OCI-LY3 (cell line): ENCODE measurements around the gene HMGN3.

Experiments
- H2AFZ ChIP-seq: fragments of 200-600, 300-600 bp; shearing (Covaris generic); 2 replicates; pipeline ENCODE4 v1.6.0; 2014; ENCODE audit warnings: antibody characterized with exemption, low read depth, low read length
- H3K27ac ChIP-seq: fragments of 200-600, 300-600 bp; sonication (generic); 2 replicates; pipeline ENCODE4 v1.5.1; 2014; ENCODE audit warnings: mild to moderate bottlenecking, low read length, moderate library complexity, mixed read lengths
- H3K27me3 ChIP-seq: fragments of 200-600, 300-600 bp; sonication (generic); 2 replicates; pipeline ENCODE4 v1.6.1; 2014; ENCODE audit warnings: low read depth, low read length, mixed read lengths
- H3K36me3 ChIP-seq: fragments of 200-600, 300-600 bp; sonication (generic); replicated peaks from 2 replicates; pipeline ENCODE3; 2014; ENCODE audit warnings: low read depth, low read length, mixed read lengths
- H3K4me1 ChIP-seq: fragments of 300-600, 200-600 bp; sonication (generic); 2 replicates; pipeline ENCODE4 v1.6.1; 2014; ENCODE audit warnings: low read length, mixed read lengths
- H3K4me2 ChIP-seq: fragments of 200-600, 300-600 bp; sonication (generic); 2 replicates; pipeline ENCODE4 v1.6.1; 2014; ENCODE audit warnings: low read length, mixed read lengths
- H3K4me3 ChIP-seq: fragments of 300-600, 200-600 bp; sonication (generic); 2 replicates; pipeline ENCODE4 v1.5.1; 2014; ENCODE audit warnings: antibody characterized with exemption, mild to moderate bottlenecking, low read length, moderate library complexity
- H3K79me2 ChIP-seq: fragments of 300-600, 200-600 bp; shearing (Covaris generic); 2 replicates; pipeline ENCODE4 v1.6.1; 2014; ENCODE audit warnings: mild to moderate bottlenecking, low read length, mixed read lengths
- H3K9ac ChIP-seq: fragments of 300-600, 200-600 bp; shearing (Covaris generic); 2 replicates; pipeline ENCODE4 v1.6.0; 2014; ENCODE audit warnings: mild to moderate bottlenecking, low read length, moderate library complexity
- H3K9me3 ChIP-seq: fragments of 200-600, 300-600 bp; shearing (Covaris generic); 2 replicates; pipeline ENCODE4 v1.6.1; 2014; ENCODE audit warnings: low read length, mixed read lengths; ENCODE audit not compliant: insufficient read depth
- H4K20me1 ChIP-seq: fragments of 200-600, 300-600 bp; sonication (generic); 2 replicates; pipeline ENCODE4 v1.6.1; 2016; ENCODE audit warnings: low read length, mixed read lengths; ENCODE audit not compliant: insufficient read depth
- CTCF ChIP-seq: fragments of 200-600, 300-600 bp; sonication (generic); IDR thresholded peaks from 2 replicates; pipeline ENCODE4 v1.5.1; 2014; ENCODE audit warnings: antibody characterized with exemption, low read length, low read depth
- EZH2phosphoT487 ChIP-seq: fragments of 200-600 bp; shearing (Covaris generic); IDR thresholded peaks from 2 replicates; pipeline ENCODE4 v1.6.1; 2018; ENCODE audit warnings: antibody characterized with exemption, mixed run types, low read depth

Gene HMGN3

GRCh38 chr6:79240509-79240908, 6.0 kb upstream of the HMGN3 start:
- no peaks in the 10 kb centered on the region for H3K36me3 ChIP-seq
- no peak overlapping the region for H3K27ac ChIP-seq
- H3K79me2 ChIP-seq = no peaks in the 10 kb centered on the region
- TF ChIP-seq CTCF (no peak), EZH2phosphoT487 (no peak)
- H3K4me3 ChIP-seq = peak overlapping the region; percentile 69
- no peak overlapping the region for H2AFZ ChIP-seq
- H4K20me1 ChIP-seq = no peaks in the 10 kb centered on the region
- H3K9ac ChIP-seq = no peak overlapping the region
- H3K9me3 ChIP-seq = no peaks in the 10 kb centered on the region
- peak overlapping the region; percentile 88 for H3K4me2 ChIP-seq
- H3K4me1 ChIP-seq = peaks cover 29% of the 10 kb centered on the region
- no peaks in the 10 kb centered on the region for H3K27me3 ChIP-seq

- Histone ChIP-seq H3K4me2 (peak overlapping the region; percentile 88), H3K79me2 (no peaks in the 10 kb centered on the region), H4K20me1 (no peaks in the 10 kb centered on the region)
Observed at GRCh38 chr6:79239536-79240168, 5.2 kb upstream of the HMGN3 start.

GRCh38 chr6:79238919-79239318, 4.4 kb upstream of the HMGN3 start:
- Histone ChIP-seq H4K20me1 (no peaks in the 10 kb centered on the region), H3K4me3 (no peak overlapping the region), H3K36me3 (peaks cover 4% of the 10 kb centered on the region), H3K9ac (no peak overlapping the region), H3K79me2 (peaks cover 4% of the 10 kb centered on the region; the same call in 1 of the 2 replicates), H3K9me3 (no peaks in the 10 kb centered on the region), H3K27me3 (no peaks in the 10 kb centered on the region), H2AFZ (no peak overlapping the region), H3K4me2 (peak overlapping the region; percentile 88), H3K4me1 (peaks cover 33% of the 10 kb centered on the region), H3K27ac (no peak overlapping the region)
- TF ChIP-seq CTCF (no peak), EZH2phosphoT487 (no peak)

More at GRCh38 chr6:79239536-79240168, 5.2 kb upstream of the HMGN3 start:
- Histone ChIP-seq H2AFZ (no peak overlapping the region), H3K27me3 (no peaks in the 10 kb centered on the region), H3K4me1 (peaks cover 33% of the 10 kb centered on the region), H3K36me3 (peaks cover 4% of the 10 kb centered on the region), H3K27ac (peak overlapping the region; percentile 59), H3K9ac (0 out of 2 replicates have a peak overlapping the region, but pooled peaks have one; percentile 15), H3K4me3 (peak overlapping the region; percentile 69), H3K9me3 (no peaks in the 10 kb centered on the region)
- TF ChIP-seq CTCF (no peak), EZH2phosphoT487 (no peak)

- H3K27me3 ChIP-seq = no peaks in the 10 kb centered on the region
- H3K4me3 ChIP-seq = no peak overlapping the region
- no peak for TF ChIP-seq CTCF
- no peak for TF ChIP-seq EZH2phosphoT487
Observed at GRCh38 chr6:79236711-79237110, 2.2 kb upstream of the HMGN3 start.

More at GRCh38 chr6:79236711-79237110, 2.2 kb upstream of the HMGN3 start:
- Histone ChIP-seq H3K9ac (no peak overlapping the region), H3K9me3 (no peaks in the 10 kb centered on the region), H4K20me1 (no peaks in the 10 kb centered on the region), H3K4me2 (no peak overlapping the region), H3K27ac (no peak overlapping the region), H3K79me2 (peaks cover 11% of the 10 kb centered on the region), H2AFZ (no peak overlapping the region), H3K36me3 (peaks cover 4% of the 10 kb centered on the region), H3K4me1 (peaks cover 37% of the 10 kb centered on the region)
